Glutamatergic neuron (in vitro differentiated cells): ENCODE results near the gene PAQR4. TPM values are rescaled to one million over a fixed set of nuclear protein-coding genes. Genes with fewer than 3 reads are reported as not detected.
"Not testable (repeated sequence)": the region's sequence is repeated elsewhere in the genome, so short reads cannot be mapped to it uniquely, and the experiment has no call there.

Source experiments
- DNase-seq: peaks from one replicate; pipeline ENCODE4 v3.0.0; 2022
- H3K27ac Mint-ChIP-seq: one replicate; pipeline ENCODE4 v1.8.0; 2020; ENCODE audit warnings: mild to moderate bottlenecking, mixed read lengths, inconsistent platforms; ENCODE audit not compliant: unreplicated experiment
- H3K27me3 Mint-ChIP-seq: one replicate; pipeline ENCODE4 v1.8.0; 2020; ENCODE audit warnings: mild to moderate bottlenecking, moderate library complexity, mixed read lengths, inconsistent platforms; ENCODE audit not compliant: unreplicated experiment
- H3K36me3 Mint-ChIP-seq: one replicate; pipeline ENCODE4 v1.8.0; 2020; ENCODE audit warnings: mild to moderate bottlenecking, mixed read lengths, inconsistent platforms; ENCODE audit not compliant: unreplicated experiment
- H3K4me1 Mint-ChIP-seq: one replicate; pipeline ENCODE4 v1.8.0; 2020; ENCODE audit warnings: mild to moderate bottlenecking, low read depth, mixed read lengths, inconsistent platforms; ENCODE audit not compliant: unreplicated experiment
- H3K4me3 Mint-ChIP-seq: one replicate; pipeline ENCODE4 v1.8.0; 2020; ENCODE audit warnings: mild to moderate bottlenecking, mixed read lengths, inconsistent platforms; ENCODE audit not compliant: unreplicated experiment
- H3K9me3 Mint-ChIP-seq: one replicate; pipeline ENCODE4 v1.8.0; 2020; ENCODE audit warnings: mild to moderate bottlenecking, moderate library complexity, mixed read lengths, inconsistent platforms; ENCODE audit not compliant: unreplicated experiment
- CTCF ChIP-seq: fragments of 200-600 bp; sonication (generic); IDR thresholded peaks from one replicate; pipeline ENCODE4 v1.5.0; 2021; ENCODE audit not compliant: partially characterized antibody, unreplicated experiment
- total RNA-seq: library from RNA; stranded (reverse); fragmentation: NEBNext Ultra II Directional; extraction: Animal tissue kit (Norgen Biotek cat#: 25700); gene quantifications from one replicate; pipeline ENCODE4 v1.2.1, GENCODE V29; 2021; ENCODE audit not compliant: unreplicated experiment

The PAQR4 gene
- total RNA-seq, 1 donor from 2014 or later = 69.1 TPM

GRCh38 chr16:2929693-2930092 is 39.5 kb upstream of the PAQR4 start:
- Mint-ChIP-seq H3K27me3 (peaks cover 3% of the 10 kb centered on the region), H3K4me3 (no peak overlapping the region), H3K9me3 (peaks cover 7% of the 10 kb centered on the region), H3K36me3 (peaks cover 8% of the 10 kb centered on the region), H3K4me1 (peaks cover 3% of the 10 kb centered on the region), H3K27ac (no peak overlapping the region)
- TF ChIP-seq CTCF = no peak
- no peak for DNase-seq

DNA sequence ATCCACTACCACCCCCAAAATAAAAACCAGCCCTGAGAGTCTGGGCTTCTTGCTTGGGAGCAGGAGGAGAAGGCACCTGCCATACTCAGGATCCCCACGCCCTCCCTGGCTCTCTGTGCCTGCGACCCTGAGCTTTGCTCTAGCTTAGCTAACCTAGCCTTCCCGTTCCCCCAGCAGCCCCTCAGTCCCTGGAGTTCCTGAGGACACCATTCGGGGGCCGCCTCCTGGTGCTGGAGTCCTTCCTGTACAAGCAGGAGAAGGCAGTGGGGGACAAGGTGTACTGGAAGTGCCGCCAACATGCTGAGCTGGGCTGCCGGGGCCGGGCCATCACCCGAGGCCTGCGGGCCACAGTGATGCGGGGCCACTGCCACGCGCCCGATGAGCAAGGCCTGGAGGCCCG is 38.9 kb upstream of the PAQR4 start:
- Mint-ChIP-seq H3K9me3 (peaks cover 7% of the 10 kb centered on the region), H3K4me3 (no peak overlapping the region), H3K27ac (no peak overlapping the region), H3K4me1 (peaks cover 3% of the 10 kb centered on the region), H3K27me3 (peaks cover 3% of the 10 kb centered on the region), H3K36me3 (peaks cover 9% of the 10 kb centered on the region)
- TF ChIP-seq CTCF = no peak
- DNase-seq = no peak

GRCh38 chr16:2931231-2931914 is 37.8 kb upstream of the PAQR4 start:
- not testable (repeated sequence) for H3K27ac Mint-ChIP-seq, DNase-seq, H3K9me3 Mint-ChIP-seq, H3K36me3 Mint-ChIP-seq, H3K4me1 Mint-ChIP-seq, H3K27me3 Mint-ChIP-seq, H3K4me3 Mint-ChIP-seq

- no peak overlapping the region for H3K4me3 Mint-ChIP-seq
- DNase-seq = no peak
- H3K36me3 Mint-ChIP-seq = peaks cover 4% of the 10 kb centered on the region
- H3K4me1 Mint-ChIP-seq = peaks cover 4% of the 10 kb centered on the region
- H3K27me3 Mint-ChIP-seq = peaks cover 3% of the 10 kb centered on the region
- TF ChIP-seq CTCF = no peak
- H3K9me3 Mint-ChIP-seq = peaks cover 9% of the 10 kb centered on the region
- no peak overlapping the region for H3K27ac Mint-ChIP-seq
Measured at GRCh38 chr16:2933136-2933535, 36.0 kb upstream of the PAQR4 start.

- H3K27ac Mint-ChIP-seq = no peak overlapping the region
- H3K27me3 Mint-ChIP-seq = peaks cover 3% of the 10 kb centered on the region
- H3K4me1 Mint-ChIP-seq = peaks cover 2% of the 10 kb centered on the region
- TF ChIP-seq CTCF = no peak
- H3K4me3 Mint-ChIP-seq = no peak overlapping the region
- DNase-seq = no peak
- H3K36me3 Mint-ChIP-seq = peaks cover 4% of the 10 kb centered on the region
- peaks cover 7% of the 10 kb centered on the region for H3K9me3 Mint-ChIP-seq
Measured at GRCh38 chr16:2933701-2934100, 35.4 kb upstream of the PAQR4 start.
